Body of pancreas (tissue), 4 donors: ENCODE data around the gene NRL.

Experiments
- POLR2A ChIP-seq, 3 donors: fragments of 450-650 bp; IDR thresholded peaks; one replicate each; pipeline ENCODE4 v1.6.1; 2016; ENCODE audit warnings: antibody characterized with exemption in 3 of 3, mild to moderate bottlenecking in 2 of 3
- TF ChIP-seq, protein P1 (sequence below), 7 experiments: fragments of 450-650 bp in 4 of 7; fragments of 200-600 bp in 3 of 7; sonication (generic) in 3 of 7; IDR thresholded peaks; one replicate each; pipeline ENCODE4 v1.5.1; 2016 to 2019; ENCODE audit warnings: antibody characterized with exemption in 7 of 7

GRCh38 chr14:24054324-24054641 is 60.5 kb downstream of the NRL start:
- TF ChIP-seq, protein P1, sequence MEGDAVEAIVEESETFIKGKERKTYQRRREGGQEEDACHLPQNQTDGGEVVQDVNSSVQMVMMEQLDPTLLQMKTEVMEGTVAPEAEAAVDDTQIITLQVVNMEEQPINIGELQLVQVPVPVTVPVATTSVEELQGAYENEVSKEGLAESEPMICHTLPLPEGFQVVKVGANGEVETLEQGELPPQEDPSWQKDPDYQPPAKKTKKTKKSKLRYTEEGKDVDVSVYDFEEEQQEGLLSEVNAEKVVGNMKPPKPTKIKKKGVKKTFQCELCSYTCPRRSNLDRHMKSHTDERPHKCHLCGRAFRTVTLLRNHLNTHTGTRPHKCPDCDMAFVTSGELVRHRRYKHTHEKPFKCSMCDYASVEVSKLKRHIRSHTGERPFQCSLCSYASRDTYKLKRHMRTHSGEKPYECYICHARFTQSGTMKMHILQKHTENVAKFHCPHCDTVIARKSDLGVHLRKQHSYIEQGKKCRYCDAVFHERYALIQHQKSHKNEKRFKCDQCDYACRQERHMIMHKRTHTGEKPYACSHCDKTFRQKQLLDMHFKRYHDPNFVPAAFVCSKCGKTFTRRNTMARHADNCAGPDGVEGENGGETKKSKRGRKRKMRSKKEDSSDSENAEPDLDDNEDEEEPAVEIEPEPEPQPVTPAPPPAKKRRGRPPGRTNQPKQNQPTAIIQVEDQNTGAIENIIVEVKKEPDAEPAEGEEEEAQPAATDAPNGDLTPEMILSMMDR (IDR thresholded peaks at IDR 0.05), result no peak
- no peak for TF ChIP-seq POLR2A (IDR thresholded peaks at IDR 0.05)
